ENCODE data around the gene FKBP4.
A peak's percentile ranks its signal among the peaks of the same experiment; 100 is the strongest.

The FKBP4 gene

GRCh38 chr12:2776129-2776806 is 18.5 kb upstream of the FKBP4 start:
- Histone ChIP-seq H3K36me3 (ENCODE audit: insufficient read depth, low read length) (no peaks in the 10 kb centered on the region), H3K4me1 (ENCODE audit: insufficient read depth, low read length) (no peaks in the 10 kb centered on the region), H3K9me3 (ENCODE audit: insufficient read depth, low read length, severe bottlenecking) (no peaks in the 10 kb centered on the region), H4K20me1 (ENCODE audit: insufficient read depth, low read length) (peaks cover 3% of the 10 kb centered on the region), H3K9ac (ENCODE audit: low read depth, low read length) (no peak overlapping the region), H3K4me2 (ENCODE audit: insufficient read depth, low read length) (no peak overlapping the region), H3K4me3 (ENCODE audit: low read depth in 1 of 2, low read length in 2 of 2) (no peak overlapping the region), H2AFZ (ENCODE audit: low read depth, low read length) (no peak overlapping the region), H3K79me2 (ENCODE audit: insufficient read depth, low read length) (no peaks in the 10 kb centered on the region), H3K27ac (ENCODE audit: low read length) (no peak overlapping the region), H3K27me3 (ENCODE audit: insufficient read depth, low read length, poor library complexity) (no peaks in the 10 kb centered on the region)
- DNase-seq (no peak), ATAC-seq (ENCODE audit: insufficient read depth, low read depth) (no peak)
- no peak for TF ChIP-seq CTCF (IDR thresholded peaks at IDR 0.05; ENCODE audit: borderline replicate concordance, extremely low read depth, low read length, poor library complexity, severe bottlenecking)
- no peak for TF ChIP-seq EZH2 (IDR thresholded peaks at IDR 0.05; ENCODE audit: borderline replicate concordance, low read depth, low read length, severe bottlenecking)

GRCh38 chr12:2779281-2779680 is 15.5 kb upstream of the FKBP4 start:
- Histone ChIP-seq H3K36me3 (ENCODE audit: insufficient read depth, low read length) (no peaks in the 10 kb centered on the region), H4K20me1 (ENCODE audit: insufficient read depth, low read length) (peaks cover 3% of the 10 kb centered on the region; the same call in 1 of the 2 replicates), H3K4me2 (ENCODE audit: insufficient read depth, low read length) (no peak overlapping the region), H3K4me1 (ENCODE audit: insufficient read depth, low read length) (no peaks in the 10 kb centered on the region), H3K9me3 (ENCODE audit: insufficient read depth, low read length, severe bottlenecking) (no peaks in the 10 kb centered on the region), H3K4me3 (ENCODE audit: low read depth in 1 of 2, low read length in 2 of 2) (no peak overlapping the region), H3K27ac (ENCODE audit: low read length) (no peak overlapping the region), H2AFZ (ENCODE audit: low read depth, low read length) (no peak overlapping the region), H3K79me2 (ENCODE audit: insufficient read depth, low read length) (no peaks in the 10 kb centered on the region), H3K9ac (ENCODE audit: low read depth, low read length) (no peak overlapping the region), H3K27me3 (ENCODE audit: insufficient read depth, low read length, poor library complexity) (peaks cover 6% of the 10 kb centered on the region)
- DNase-seq = no peak
- TF ChIP-seq CTCF (IDR thresholded peaks at IDR 0.05; ENCODE audit: borderline replicate concordance, extremely low read depth, low read length, poor library complexity, severe bottlenecking) (no peak), EZH2 (IDR thresholded peaks at IDR 0.05; ENCODE audit: borderline replicate concordance, low read depth, low read length, severe bottlenecking) (no peak)
- ATAC-seq (ENCODE audit: insufficient read depth, low read depth) = no peak

GRCh38 chr12:2783936-2784600 is 10.7 kb upstream of the FKBP4 start:
- Histone ChIP-seq H3K9ac (ENCODE audit: low read depth, low read length) (no peak overlapping the region), H3K79me2 (ENCODE audit: insufficient read depth, low read length) (no peaks in the 10 kb centered on the region), H3K4me2 (ENCODE audit: insufficient read depth, low read length) (no peak overlapping the region), H3K9me3 (ENCODE audit: insufficient read depth, low read length, severe bottlenecking) (no peaks in the 10 kb centered on the region), H3K27me3 (ENCODE audit: insufficient read depth, low read length, poor library complexity) (peaks cover 6% of the 10 kb centered on the region), H3K27ac (ENCODE audit: low read length) (no peak overlapping the region), H4K20me1 (ENCODE audit: insufficient read depth, low read length) (no peaks in the 10 kb centered on the region), H3K36me3 (ENCODE audit: insufficient read depth, low read length) (no peaks in the 10 kb centered on the region), H3K4me3 (ENCODE audit: low read depth in 1 of 2, low read length in 2 of 2) (no peak overlapping the region), H2AFZ (ENCODE audit: low read depth, low read length) (no peak overlapping the region), H3K4me1 (ENCODE audit: insufficient read depth, low read length) (no peaks in the 10 kb centered on the region)
- peak; percentile 81 for TF ChIP-seq CTCF (IDR thresholded peaks at IDR 0.05; ENCODE audit: borderline replicate concordance, extremely low read depth, low read length, poor library complexity, severe bottlenecking)
- no peak for TF ChIP-seq EZH2 (IDR thresholded peaks at IDR 0.05; ENCODE audit: borderline replicate concordance, low read depth, low read length, severe bottlenecking)
- DNase-seq (peak; percentile 30), ATAC-seq (ENCODE audit: insufficient read depth, low read depth) (peak; percentile 86)
